ENCODE data around the gene OR5H1. TPM values are rescaled to one million over a fixed set of nuclear protein-coding genes. Genes with fewer than 3 reads are reported as not detected.

Gene OR5H1
- not detected in 2 replicates for total RNA-seq

GRCh38 chr3:98130421-98130820 is at the start of gene OR5H1:
OR5H1 (plus strand) TSS chr3:98130721; CDS start chr3:98132698, 1,977 bp downstream.

GRCh38 chr3:98086873-98087272 is 43.6 kb upstream of the OR5H1 start, which contains the start of gene OR5AC2:
OR5AC2 (plus strand) TSS chr3:98087173; CDS start chr3:98087173, 0 bp downstream.

GRCh38 chr3:98147179-98147578 is 16.7 kb downstream of the OR5H1 start, which contains the start of gene OR5H14:
OR5H14 (plus strand) TSS chr3:98147479; CDS start chr3:98149386, 1,907 bp downstream.

GRCh38 chr3:98166396-98166795 is 35.9 kb downstream of the OR5H1 start, which contains the start of gene OR5H15:
OR5H15 (plus strand) TSS chr3:98166696; CDS start chr3:98168700, 2,004 bp downstream.

Other genes with a start within 250 kb of the OR5H1 start
- 25.1 and 27.4 TPM in 2 replicates for gene RIOX2, start 158.3 kb upstream of the OR5H1 start, total RNA-seq
- gene GABRR3, start 95.4 kb upstream of the OR5H1 start, total RNA-seq, result not detected in 2 replicates
- not detected in 2 replicates for gene OR5AC2, start 43.5 kb upstream of the OR5H1 start, total RNA-seq
- gene OR5H14, start 16.8 kb downstream of the OR5H1 start, total RNA-seq, result not detected in 2 replicates
- gene OR5H15, start 36.0 kb downstream of the OR5H1 start, total RNA-seq, result not detected in 2 replicates
- not detected in 2 replicates for gene OR5H6, start 133.5 kb downstream of the OR5H1 start, total RNA-seq
- gene OR5H2, start 151.8 kb downstream of the OR5H1 start, total RNA-seq, result not detected in 2 replicates
- not detected in 2 replicates for gene OR5K4, start 223.1 kb downstream of the OR5H1 start, total RNA-seq

Measured in cardiac atrium fibroblast (primary cell).